Endothelial cell of umbilical vein (primary cell): ENCODE results near the gene L1CAM. TPM values are rescaled to one million over a fixed set of nuclear protein-coding genes. Genes with fewer than 3 reads are reported as not detected.

Experiments
- BruUV-seq: library from RNA; stranded (reverse); fragments of 400-500 nt; replicated peaks from 2 replicates; lab custom pipeline; 2021; lab: Mats Ljungman, UMichigan
- CTCF ChIA-PET: fragments of 300-600, 350-600 bp; sonication (Branson Sonifier 250); formaldehyde crosslinking; loops from one replicate; lab custom pipeline; 2021; ENCODE audit warnings: antibody characterized with exemption, inconsistent platforms; lab: Charles Lee
- POLR2A ChIA-PET: fragments of 300-600, 350-600 bp; sonication (Branson Sonifier 250); formaldehyde crosslinking; loops from one replicate; lab custom pipeline; 2021; ENCODE audit warnings: antibody characterized with exemption, inconsistent platforms; lab: Charles Lee
- DNase-seq: peaks from one replicate; pipeline ENCODE4 v3.0.0-alpha.2; 2011; ENCODE audit warnings: low read depth, low spot score
- FAIRE-seq: peaks from 2 replicates; lab custom pipeline; 2011; peaks lifted over from hg19 to GRCh38; lab: Jason Lieb, UNC
- H2AFZ ChIP-seq: 2 replicates; pipeline ENCODE4 v1.6.0; 2012; ENCODE audit warnings: low read depth, low read length, control low read depth, inconsistent platforms
- H3K27ac ChIP-seq: 2 replicates; pipeline ENCODE4 v1.5.1; 2011; ENCODE audit warnings: low read depth, mild to moderate bottlenecking, control low read depth, low read length, moderate library complexity; ENCODE audit not compliant: insufficient read depth
- H3K27me3 ChIP-seq, 2 experiments: 2 replicates each; pipeline versions ENCODE4 v1.6.0 to v1.6.1; 2011; ENCODE audit warnings: low read length in 2 of 2, mixed read lengths in 1 of 2; ENCODE audit not compliant: control insufficient read depth in 2 of 2, insufficient read depth in 2 of 2
- H3K36me3 ChIP-seq, 2 experiments: 2 replicates in 1 of 2; 3 replicates in 1 of 2; pipeline ENCODE4 v1.5.1; 2011; ENCODE audit warnings: low read length in 2 of 2, mild to moderate bottlenecking in 1 of 2, moderate library complexity in 1 of 2; ENCODE audit not compliant: control insufficient read depth in 2 of 2, insufficient read depth in 2 of 2; ENCODE audit errors: extremely low read depth in 1 of 2
- H3K4me1 ChIP-seq: 3 replicates; pipeline ENCODE4 v1.5.1; 2011; ENCODE audit warnings: mild to moderate bottlenecking, low read length; ENCODE audit not compliant: control insufficient read depth, insufficient read depth; ENCODE audit errors: extremely low read depth
- H3K4me2 ChIP-seq: 2 replicates; pipeline ENCODE4 v1.6.1; 2011; ENCODE audit warnings: low read length, control low read depth, mixed read lengths; ENCODE audit not compliant: insufficient read depth
- H3K4me3 ChIP-seq, 3 experiments: fragments of 200-600 bp in 1 of 3; sonication (generic), shearing (Covaris generic) in 1 of 3; replicated peaks in 1 of 3; 2 replicates each; pipeline ENCODE4 v1.5.1; 2011 to 2016; ENCODE audit warnings: control low read depth in 3 of 3, low read length in 3 of 3, mild to moderate bottlenecking in 2 of 3, inconsistent platforms in 1 of 3, low read depth in 1 of 3, moderate library complexity in 1 of 3; ENCODE audit not compliant: insufficient read depth in 1 of 3
- H3K79me2 ChIP-seq: 2 replicates; pipeline ENCODE4 v1.6.0; 2012; ENCODE audit warnings: low read length, inconsistent platforms; ENCODE audit not compliant: control insufficient read depth, insufficient read depth
- H3K9ac ChIP-seq: replicated peaks from 2 replicates; pipeline ENCODE3; 2011; ENCODE audit warnings: low read length, control low read depth; ENCODE audit not compliant: insufficient read depth; ENCODE audit errors: extremely low read depth
- H3K9me1 ChIP-seq: replicated peaks from 3 replicates; pipeline ENCODE4 v1.6.0; 2011; ENCODE audit warnings: mild to moderate bottlenecking, low read length; ENCODE audit not compliant: control insufficient read depth, insufficient read depth; ENCODE audit errors: extremely low read depth
- H3K9me3 ChIP-seq: replicated peaks from 2 replicates; pipeline ENCODE4 v1.5.1; 2012; ENCODE audit warnings: low read length, inconsistent platforms; ENCODE audit not compliant: control insufficient read depth, insufficient read depth
- H4K20me1 ChIP-seq: replicated peaks from 2 replicates; pipeline ENCODE3; 2011; ENCODE audit warnings: mild to moderate bottlenecking, low read length; ENCODE audit not compliant: control insufficient read depth, insufficient read depth; ENCODE audit errors: extremely low read depth
- CTCF ChIP-seq, 2 donors: IDR thresholded peaks; 1 replicate in 1 of 2; 2 replicates in 1 of 2; pipeline ENCODE4 v1.5.1; 2011; ENCODE audit warnings: low read length in 2 of 2, mild to moderate bottlenecking in 2 of 2, moderate library complexity in 2 of 2, control low read depth in 1 of 2, inconsistent platforms in 1 of 2, low read depth in 1 of 2; ENCODE audit not compliant: insufficient read depth in 1 of 2; ENCODE audit errors: extremely low read depth in 1 of 2
- EZH2 ChIP-seq: IDR thresholded peaks from 2 replicates; pipeline ENCODE4 v1.6.1; 2012; ENCODE audit warnings: borderline replicate concordance, low read depth, mild to moderate bottlenecking, moderate library complexity, low read length, inconsistent platforms; ENCODE audit not compliant: severe bottlenecking
- FOS ChIP-seq: IDR thresholded peaks from 2 replicates; pipeline ENCODE4 v1.6.1; 2011; ENCODE audit warnings: mild to moderate bottlenecking, low read length, moderate library complexity, borderline replicate concordance; ENCODE audit not compliant: insufficient read depth
- GATA2 ChIP-seq: IDR thresholded peaks from 2 replicates; pipeline ENCODE4 v1.7.0; 2011; ENCODE audit warnings: low read depth, mild to moderate bottlenecking, moderate library complexity, mixed read lengths, low read length; ENCODE audit not compliant: insufficient read length, insufficient read depth
- JUN ChIP-seq: IDR thresholded peaks from 2 replicates; pipeline ENCODE4 v1.6.1; 2011; ENCODE audit warnings: borderline replicate concordance, low read depth; ENCODE audit not compliant: insufficient read length, insufficient read depth
- MAX ChIP-seq: IDR thresholded peaks from 2 replicates; pipeline ENCODE4 v1.6.1; 2011; ENCODE audit not compliant: insufficient read depth, insufficient read length
- MYC ChIP-seq: IDR thresholded peaks from one replicate; pipeline ENCODE4 v1.6.1; 2011; ENCODE audit warnings: mild to moderate bottlenecking, low read depth, low read length
- POLR2A ChIP-seq: IDR thresholded peaks from 2 replicates; pipeline ENCODE4 v1.6.1; 2012; ENCODE audit warnings: low read depth, mild to moderate bottlenecking, control low read depth, low read length
- POLR2AphosphoS5 ChIP-seq: IDR thresholded peaks from 2 replicates; pipeline ENCODE4 v1.6.1; 2012; ENCODE audit warnings: low read depth, mild to moderate bottlenecking, control low read depth, low read length, moderate library complexity; ENCODE audit not compliant: insufficient read depth
- dilution Hi-C: fragments of 300-500 bp; cut with MboI; formaldehyde crosslinking; loops from one replicate; pipeline ENCODE4 v1.15.0; 2019; ENCODE audit warnings: low sequenced_read_pairs; ENCODE audit not compliant: extremely low pct_ligation_motif_present
- intact Hi-C: fragments of 100-400 bp; cut with micrococcal nuclease; formaldehyde crosslinking; loops from one replicate; pipeline ENCODE4 v1.10.0; 2022
- polyA plus RNA-seq, 4 experiments: library from polyadenylated mRNA; depleted of rRNA in 3 of 4; stranded (reverse) in 3 of 4; unstranded in 1 of 4; fragments of >200 nt; gene quantifications; 2 replicates each; pipeline versions ENCODE4 v1.2.1 to v1.2.3, GENCODE V29; 2011 to 2012; ENCODE audit warnings: missing spikeins in 1 of 4
- total RNA-seq: library from RNA; stranded (reverse); gene quantifications from 2 replicates; pipeline ENCODE4 v1.2.3, GENCODE V29; 2021

L1CAM gene
- total and polyA plus RNA-seq, 2 donors (not counting 3 experiments of a cell fraction or from before 2014, with no cell fraction given) = 0.01 TPM; not detected in 1

GRCh38 chrX:153920546-153920945 is 34.6 kb upstream of the L1CAM start:
- no TSS peak for BruUV-seq
- CTCF ChIA-PET = interaction anchor here (9.0 kb wide), 1 partner anchor 28 kb away, joined by 253 read pairs; the partner anchor contains the start of gene RENBP

More at GRCh38 chrX:153920546-153920945, 34.6 kb upstream of the L1CAM start:
- FAIRE-seq (no peak), DNase-seq (no peak)
- H3K27ac ChIP-seq = no peak overlapping the region
- TF ChIP-seq EZH2 (no peak), FOS (no peak), GATA2 (no peak), JUN (no peak), POLR2A (no peak), POLR2AphosphoS5 (no peak), CTCF (IDR thresholded peaks at IDR 0.05; ENCODE audit: extremely low read depth in 1 of 2, insufficient read depth in 1 of 2, low read depth in 1 of 2, low read length in 2 of 2) (no peak), MAX (no peak), MYC (no peak)
- peaks cover 0 to 3% of the 10 kb centered on the region in 2 experiments for H3K36me3 ChIP-seq
- POLR2A ChIA-PET = no interaction called here
- H3K9me3 ChIP-seq = no peaks in the 10 kb centered on the region
- H3K4me3 ChIP-seq = no peak overlapping the region
- H3K79me2 ChIP-seq = no peaks in the 10 kb centered on the region
- H3K9me1 ChIP-seq = no peaks in the 10 kb centered on the region
- intact Hi-C loops = no loop called here
- H3K9ac ChIP-seq = no peak overlapping the region
- H2AFZ ChIP-seq = no peak overlapping the region
- H3K27me3 ChIP-seq = no peaks in the 10 kb centered on the region
- no peak overlapping the region for H3K4me2 ChIP-seq
- dilution Hi-C loops = no loop called here
- H4K20me1 ChIP-seq = no peaks in the 10 kb centered on the region
- peaks cover 24% of the 10 kb centered on the region for H3K4me1 ChIP-seq
